ENCODE data around the gene OSBPL6.

Gene OSBPL6

DNA sequence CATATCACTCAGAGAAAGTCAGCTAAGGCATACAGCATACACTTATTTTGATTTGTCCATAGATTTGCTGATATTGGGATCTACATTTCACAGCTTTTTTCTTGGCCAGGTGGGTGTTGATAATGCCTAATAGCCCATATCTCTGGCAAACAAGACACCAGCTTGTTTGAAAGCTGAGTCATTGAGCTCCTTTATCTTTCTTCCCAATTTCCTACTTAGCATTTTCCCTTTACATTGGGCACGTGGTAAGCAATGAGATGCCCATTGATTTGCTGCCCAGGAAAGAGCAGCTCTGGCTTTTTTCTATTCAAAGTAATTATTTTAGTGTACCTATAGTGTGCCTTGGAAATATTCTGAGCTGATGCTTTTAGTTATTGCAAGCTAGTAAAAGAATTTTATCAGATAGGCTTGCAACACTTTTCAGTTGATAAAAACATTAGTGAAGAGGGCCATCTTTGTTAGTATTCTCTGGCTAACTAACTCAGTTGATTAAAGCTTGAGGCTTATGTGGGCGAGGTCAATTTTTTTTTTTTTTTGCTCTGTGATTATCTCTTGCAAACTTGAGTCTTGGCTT, 79.6 kb downstream of the OSBPL6 start:
- DNase-seq, result no peak

DNA sequence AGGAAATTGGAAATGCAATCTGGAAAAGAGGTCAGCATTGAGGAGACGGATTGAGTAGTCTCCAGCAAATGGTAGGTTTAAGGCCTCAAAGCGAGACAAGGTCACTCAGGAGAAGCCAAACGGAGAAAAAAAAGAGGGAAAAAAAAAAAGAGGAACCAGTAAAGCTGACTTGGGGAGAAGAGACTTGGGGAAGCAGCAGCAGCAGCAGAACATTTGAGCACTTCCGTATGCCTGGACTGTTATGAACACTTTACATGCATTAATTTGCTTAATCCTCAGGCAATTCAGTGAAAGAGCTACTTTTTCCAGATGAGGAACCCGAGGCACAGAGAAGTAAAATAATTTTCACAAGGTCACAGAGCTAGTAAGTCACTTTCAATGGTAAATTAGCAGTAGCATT, 81.3 kb downstream of the OSBPL6 start:
- DNase-seq, result no peak

DNA sequence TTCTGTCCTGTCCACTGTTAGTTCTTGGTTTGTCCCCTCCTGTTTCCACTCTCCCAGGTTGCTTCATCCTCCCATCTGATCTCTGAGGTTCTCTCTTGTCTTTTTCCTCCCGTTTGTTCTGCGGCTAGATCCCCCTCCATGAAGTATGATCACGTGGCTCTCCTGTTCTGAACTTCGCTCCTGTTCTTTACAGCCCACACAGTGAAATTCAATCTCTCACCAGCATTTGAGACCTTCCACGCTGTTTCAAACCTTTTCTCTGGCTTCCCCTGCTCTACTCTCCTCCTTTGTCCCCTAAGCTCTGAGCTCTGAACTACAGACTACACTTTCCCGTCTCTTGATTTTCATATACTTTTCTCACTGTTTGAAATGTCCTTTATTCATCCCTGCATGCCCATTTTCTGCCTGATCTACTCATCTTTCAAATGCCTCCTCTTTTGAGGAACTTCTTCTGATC, 83.5 kb downstream of the OSBPL6 start:
- DNase-seq, result no peak

DNA sequence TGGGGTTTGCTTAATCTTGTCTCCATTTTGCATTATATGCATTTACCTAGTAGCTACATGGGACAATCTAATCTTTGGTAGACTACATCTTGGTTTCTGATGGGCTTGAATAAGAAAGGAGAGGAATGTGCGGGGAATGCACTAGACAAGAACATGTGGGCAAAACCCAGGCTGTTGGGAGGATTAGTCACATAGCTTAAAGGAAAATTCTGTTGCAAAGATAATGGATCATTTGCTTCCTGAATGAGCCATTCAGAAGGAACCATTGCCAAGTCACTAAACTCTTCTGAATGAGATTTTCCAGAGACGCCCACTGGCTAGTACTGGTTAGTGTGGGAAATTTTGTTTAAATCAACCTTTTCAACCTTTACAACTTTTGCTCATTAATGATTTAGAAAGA, 84.8 kb downstream of the OSBPL6 start:
- peak; percentile 92 for DNase-seq

DNA sequence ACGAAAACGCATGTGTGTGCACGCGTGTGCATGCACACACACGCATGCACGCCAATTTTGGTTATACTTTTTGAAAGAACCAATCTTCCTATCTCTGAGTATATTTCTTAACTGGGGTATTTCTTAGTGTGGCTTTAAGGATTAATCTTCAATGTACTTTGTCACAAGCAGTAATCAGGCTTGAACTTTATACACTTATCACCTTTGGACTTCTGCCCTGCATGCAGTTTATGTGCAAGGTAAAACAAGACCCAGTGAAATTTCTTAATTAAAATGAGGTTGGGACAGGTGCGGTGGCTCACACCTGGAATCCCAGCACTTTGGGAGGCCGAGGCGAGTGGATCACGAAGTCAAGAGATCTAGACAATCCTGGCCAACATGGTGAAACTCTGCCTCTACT, 85.3 kb downstream of the OSBPL6 start:
- DNase-seq, result no peak

DNA sequence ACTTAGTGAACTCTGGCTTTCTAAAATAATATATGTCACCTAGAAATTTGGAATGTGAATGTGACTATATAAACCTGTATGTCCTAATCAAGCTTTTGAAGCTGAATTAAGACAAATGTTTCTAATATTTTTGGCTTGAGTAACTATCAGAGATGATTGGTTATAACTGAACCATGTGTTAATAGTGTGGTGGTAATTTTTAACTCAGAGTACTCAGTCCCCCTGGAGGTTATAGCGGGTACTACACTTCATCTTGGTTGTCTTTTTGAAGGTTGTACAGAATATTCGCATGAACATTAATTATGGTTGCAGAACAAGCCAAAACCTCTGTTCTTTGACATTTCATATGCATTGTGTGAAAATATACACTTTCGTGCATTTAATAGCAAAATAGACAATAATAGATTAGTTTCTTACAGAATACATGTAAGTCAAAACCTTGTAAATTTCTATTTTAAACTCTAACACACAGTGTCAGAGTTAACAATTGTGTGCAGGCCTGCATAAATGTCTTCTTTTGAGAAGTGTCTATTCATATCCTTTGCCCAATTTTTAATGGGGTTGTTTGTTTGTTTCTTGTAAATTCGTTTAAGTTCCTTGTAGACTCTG, 86.0 kb downstream of the OSBPL6 start:
- DNase-seq, result peak; percentile 66

DNA sequence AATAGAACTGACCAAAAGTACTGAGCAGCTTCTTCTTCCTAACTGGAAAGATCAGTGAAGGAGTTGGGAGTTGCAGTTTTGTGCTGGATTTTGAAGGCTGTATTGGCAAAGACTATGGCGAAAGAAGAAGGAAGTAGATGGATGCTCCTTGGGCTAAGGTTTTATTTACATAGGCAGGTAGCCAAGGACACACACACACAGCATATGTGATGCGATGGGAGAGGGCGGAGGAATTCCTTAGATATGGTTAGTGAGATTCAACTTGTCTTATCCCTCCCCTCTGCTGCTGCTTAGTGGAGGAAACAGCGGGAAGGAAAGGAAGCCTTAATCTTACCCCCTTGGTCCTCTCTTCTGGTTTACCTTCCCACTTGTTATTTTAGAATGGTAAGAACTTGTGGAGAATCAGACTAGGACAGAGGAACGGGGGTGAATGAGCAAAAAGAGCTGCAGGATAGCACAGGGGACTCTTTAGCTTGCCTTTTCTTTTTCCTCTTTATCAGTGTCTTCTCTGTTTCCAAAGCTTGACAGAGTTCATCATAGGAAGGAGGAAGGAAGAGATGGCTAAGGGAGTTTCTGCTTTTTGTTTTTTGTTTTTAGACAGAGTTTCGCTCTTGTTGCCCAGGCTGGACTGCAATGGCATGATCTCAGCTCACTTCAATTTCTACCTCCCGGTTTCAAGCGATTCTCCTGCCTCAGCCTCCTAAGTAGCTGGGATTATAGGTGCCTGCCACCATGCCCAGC, 87.9 kb downstream of the OSBPL6 start:
- DNase-seq, result peak; percentile 57

DNA sequence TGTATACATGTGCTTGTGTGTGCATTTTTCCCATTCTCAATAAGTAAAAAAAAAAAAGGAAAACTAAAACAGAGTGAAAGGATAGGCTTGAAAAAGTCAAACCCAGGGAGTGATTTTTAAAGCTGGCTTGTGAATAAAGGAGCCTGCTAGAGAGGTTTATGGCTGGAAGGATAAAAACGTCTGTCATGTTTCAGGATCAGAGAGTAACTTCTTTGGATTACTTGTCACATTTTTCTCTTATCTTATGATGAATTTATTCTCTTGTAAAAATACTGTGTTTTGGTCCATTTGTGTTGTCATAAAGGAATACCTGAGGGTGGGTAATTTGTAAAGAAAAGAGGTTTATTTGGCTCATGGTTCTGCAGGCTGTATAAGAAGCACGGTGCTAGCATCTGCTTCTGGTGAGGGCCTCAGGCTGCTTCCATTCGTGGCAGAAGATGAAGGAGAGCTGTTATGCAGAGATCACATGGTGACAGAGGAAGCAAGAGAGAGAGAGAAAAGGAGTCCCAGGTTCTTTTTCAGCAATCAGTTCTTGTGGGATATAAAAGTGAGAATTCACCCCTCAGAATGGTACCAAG, 89.1 kb downstream of the OSBPL6 start:
- no peak for DNase-seq

DNA sequence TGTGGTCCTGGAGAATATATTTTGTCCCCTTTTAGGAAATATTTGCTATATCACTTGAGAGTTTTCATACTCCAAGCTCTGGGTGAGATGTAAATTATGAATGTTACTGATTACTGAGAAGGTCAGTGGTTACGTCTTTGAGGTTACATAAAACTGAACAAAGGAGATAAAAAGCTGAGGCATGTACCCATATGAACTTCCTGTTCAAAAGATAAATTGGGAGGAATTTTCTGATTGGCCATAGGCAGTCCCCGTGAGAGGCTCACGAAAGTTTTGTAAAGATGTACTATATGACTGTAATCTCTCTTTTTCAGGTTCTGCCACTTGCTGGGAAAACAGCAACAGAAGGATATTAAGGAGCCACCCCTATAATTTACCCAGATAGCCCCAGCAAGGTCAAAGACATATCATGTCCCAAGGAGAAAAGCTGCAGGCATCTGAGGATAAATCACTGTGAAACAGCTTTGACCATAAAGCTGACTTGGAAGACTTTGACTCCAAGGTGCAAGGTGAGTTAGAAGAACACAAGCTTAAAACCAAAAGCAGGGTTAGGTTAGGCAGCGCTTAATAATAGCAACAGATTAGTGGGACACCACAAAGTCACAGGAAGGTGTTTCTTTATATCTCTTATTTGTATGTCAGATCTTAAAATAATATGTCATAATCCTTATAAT, 90.4 kb downstream of the OSBPL6 start:
- no peak for DNase-seq

DNA sequence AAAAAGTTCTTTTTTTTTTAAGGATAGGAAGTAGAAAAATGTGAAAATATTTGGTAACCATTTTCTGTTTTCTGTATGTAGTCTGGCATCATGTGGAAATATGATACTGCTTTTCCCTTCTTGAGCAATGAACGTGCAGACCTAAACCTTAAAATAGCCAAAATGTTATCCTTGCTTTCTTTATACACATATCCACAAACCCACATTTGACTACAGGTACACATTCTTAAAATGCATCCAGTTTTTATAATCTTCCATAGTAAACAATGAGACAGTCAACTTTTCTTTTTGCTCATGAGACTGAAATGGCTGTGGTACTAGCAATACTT, 90.9 kb downstream of the OSBPL6 start:
- DNase-seq, result no peak

DNA sequence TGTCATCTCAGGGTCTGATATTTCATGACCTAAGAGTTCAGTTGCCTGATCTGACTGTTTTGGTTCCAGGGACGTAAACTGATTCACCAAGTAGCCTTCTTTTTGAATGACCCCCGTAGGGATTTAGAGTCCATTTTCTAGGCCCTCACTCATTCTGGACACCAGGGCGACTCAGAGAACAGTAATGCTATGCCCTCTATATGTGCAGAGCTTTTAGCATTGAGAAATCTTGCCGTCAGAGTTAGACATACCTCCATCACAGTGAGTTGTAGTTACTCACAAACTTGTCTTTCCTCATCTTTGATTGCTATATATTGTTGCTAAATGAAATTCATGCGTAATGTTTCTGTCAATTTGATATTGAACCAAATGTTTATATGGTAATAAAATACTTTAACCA, 92.3 kb downstream of the OSBPL6 start:
- DNase-seq, result no peak

DNA sequence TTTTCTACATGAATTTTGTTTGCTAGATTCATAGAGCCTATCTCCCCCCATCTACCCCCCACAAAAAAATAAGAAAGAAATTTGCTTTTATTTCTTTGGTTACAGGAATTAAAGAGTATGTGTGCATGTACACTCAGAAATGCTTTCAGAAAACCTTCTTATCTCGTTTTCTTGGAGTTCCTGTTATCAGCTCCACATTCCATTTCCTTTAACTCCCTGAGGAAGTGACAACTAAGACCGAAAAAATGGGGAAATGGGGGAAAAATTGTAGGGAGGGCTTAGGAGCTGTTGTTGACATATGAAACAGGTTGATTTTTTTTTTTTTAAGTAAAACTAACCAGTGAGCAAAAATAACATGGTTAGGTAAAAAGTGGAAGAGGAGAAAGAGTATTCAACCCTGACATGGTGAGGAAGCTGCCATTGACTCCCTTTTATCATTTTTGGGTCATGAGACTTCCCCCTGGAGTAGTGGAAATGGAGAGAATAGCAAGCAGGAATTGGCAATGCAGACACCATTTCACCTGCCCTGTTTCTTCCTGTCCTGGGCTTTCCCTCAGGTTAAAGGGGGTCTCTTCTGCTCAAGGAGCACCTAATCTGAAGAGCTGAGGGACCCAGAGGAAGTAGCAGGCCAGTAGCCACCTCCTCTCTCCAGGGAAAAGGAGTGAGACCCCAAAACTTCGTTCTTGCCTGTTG, 93.5 kb downstream of the OSBPL6 start:
- no peak for DNase-seq

DNA sequence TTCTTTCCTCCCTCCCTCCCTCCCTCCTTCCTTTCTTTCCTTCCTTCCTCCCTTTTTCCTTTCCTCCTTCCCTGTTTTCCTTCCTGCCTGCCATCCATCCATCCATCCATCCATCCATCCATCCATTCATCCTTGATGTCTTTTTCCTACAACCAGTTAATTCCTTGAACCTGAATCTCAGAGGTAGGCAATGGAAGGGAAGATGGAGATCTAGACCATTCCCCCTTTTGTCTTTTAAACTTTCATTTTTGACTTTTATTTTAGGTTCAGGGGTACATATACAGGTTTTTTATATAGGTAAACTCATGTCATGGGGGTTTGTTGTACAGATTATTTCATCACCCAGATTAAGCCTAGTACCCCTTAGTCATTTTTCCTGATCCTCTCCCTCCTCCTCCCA, 97.4 kb downstream of the OSBPL6 start:
- DNase-seq, result no peak

DNA sequence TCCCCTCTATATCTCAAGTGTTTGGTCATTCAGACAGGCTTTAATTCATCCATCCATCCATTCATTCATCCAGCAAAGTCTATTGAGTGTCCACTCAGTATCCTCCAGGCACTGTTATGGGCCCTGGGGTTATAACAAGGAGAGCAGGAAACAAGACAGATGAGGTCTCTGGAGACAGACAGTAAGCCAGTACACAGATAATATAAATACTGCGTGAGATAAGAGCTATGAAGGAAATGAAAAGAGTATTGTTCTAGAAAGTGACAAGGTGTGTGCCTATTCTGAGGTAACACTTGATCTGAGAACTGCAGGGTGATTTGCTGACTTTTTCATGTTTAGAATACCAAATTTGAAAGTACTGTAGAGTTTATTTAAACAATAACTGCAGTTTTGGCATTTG, 98.3 kb downstream of the OSBPL6 start:
- no peak for DNase-seq

DNA sequence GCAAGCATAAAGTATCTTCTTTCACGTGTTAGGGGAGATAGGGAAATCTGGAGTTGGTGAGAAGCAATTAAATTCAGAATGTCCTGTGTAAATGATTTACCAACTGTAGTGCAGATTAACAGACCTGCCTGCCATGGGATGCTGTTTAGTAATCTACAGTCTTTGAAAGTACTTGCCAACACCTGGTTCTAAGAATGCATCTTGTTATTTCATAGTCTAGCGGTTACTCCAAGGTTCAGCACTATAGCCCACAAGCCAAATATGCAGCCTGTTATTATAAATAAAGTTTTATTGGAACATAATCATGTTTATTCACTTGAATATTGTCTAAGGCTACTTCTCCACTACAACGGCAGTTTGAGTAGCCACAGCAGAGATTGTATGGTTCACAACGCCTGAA, 100.8 kb downstream of the OSBPL6 start:
- DNase-seq, result no peak

DNA sequence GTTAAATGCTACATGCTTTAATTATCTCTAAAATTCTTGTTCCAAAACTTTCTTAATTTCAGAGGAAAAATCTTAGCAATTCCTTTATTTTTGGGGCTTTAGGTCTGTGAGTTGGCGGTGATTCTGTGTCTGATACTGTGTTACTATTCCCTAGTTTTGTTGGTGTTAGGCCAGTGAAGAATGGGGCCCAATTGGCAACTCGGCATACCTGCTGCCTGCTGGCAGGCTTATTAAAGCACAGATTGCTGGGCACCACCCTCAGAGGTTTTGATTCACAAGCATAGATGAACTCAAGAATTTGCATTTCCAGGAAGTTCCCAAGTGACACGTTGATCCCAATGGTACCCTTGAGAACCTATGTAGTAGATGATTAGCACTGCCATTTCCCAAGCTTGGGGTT, 101.6 kb downstream of the OSBPL6 start:
- DNase-seq, result no peak

DNA sequence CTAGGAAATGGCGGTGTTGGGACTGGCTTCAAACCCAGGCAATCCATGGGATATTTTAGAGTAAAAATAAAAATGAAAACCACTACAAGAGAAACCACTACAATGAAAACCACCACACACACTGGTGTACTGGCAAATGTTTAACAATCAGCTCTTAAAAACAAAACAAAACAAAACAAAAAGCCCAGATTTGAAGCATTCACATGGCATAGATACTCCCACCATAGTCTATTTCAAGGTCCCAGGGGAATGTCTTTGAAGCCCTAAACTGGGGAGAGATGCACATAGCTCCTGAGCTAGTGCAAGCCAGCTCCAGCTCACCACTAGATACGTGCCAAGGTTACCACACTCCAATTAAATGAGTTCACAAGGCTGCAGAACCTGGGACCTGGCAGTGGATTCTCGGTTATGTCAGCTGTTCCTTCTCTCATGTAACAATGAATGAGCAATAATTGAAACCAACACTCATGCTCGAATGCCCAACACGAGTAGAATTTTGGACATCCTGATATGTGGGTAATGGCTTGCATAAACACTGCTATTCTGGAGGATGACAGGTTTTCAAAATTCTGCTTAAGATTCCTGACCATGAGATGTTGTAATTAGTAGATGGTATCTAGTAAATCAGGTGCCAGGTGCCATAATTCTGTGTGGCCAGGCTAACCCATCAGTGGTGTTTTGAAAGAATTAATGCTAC, 102.2 kb downstream of the OSBPL6 start:
- no peak for DNase-seq

DNA sequence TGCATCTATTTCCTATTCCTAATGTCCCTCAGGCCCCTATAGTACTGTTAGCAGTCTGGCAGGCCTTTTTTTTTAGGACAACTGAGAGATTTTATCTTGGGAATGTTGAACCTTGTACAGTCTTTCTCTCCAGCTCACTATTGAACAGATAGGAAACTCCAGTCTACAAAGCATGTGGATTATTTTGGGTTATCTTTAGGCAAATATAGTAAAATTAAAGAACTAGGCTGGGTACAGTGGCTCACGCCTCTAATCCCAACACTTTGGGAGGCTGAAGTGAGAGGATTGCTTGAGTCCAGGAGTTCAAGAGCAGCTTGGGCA, 102.7 kb downstream of the OSBPL6 start:
- DNase-seq, result no peak

DNA sequence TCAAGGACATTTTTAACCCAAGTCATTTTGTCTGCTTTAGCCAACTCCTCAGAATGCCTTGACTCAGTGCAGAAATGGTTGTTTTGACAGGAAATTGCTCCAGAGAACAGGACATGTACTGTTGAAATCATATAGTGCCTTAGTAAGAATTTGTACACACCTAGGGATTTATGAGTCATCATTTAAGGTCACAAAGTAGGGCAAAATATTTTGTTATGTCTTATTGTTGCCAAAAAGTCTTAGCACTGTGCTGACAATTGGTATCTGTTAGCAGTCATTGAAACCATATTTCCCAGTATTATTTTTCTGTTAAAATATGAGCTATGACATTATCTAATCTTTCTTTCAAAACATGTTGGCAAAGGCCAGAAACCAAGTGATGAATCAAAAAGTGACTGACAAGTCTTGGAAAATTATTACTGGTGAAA, 104.5 kb downstream of the OSBPL6 start:
- peak; percentile 76 for DNase-seq

DNA sequence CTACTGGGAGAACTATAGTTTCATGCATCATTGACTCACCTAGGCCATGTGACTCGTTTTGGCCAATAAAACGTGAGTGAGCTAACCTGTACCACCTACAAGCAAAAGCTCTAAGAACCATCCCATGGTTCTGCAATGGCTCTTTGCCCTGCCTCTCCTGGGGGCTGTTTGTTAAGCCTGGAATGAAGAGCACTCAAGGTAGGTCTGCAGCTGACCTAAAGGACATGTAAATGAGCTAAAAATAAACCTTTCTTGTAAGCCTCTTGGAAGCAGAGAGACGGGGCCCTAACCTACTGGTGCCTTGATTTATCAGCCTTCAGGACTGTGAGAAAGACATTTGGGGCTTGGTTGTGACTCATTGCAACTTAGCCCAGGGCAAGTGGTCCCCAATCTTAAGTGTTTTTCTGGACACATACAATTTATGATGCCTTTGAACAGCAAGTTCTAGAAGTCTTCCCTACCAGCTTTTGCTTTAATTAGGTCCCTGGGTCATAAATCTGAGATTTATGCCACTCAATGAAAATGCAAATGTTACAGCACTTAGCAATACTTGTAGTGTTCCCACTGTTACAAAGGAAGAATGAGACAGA, 107.4 kb downstream of the OSBPL6 start:
- no peak for DNase-seq

DNA sequence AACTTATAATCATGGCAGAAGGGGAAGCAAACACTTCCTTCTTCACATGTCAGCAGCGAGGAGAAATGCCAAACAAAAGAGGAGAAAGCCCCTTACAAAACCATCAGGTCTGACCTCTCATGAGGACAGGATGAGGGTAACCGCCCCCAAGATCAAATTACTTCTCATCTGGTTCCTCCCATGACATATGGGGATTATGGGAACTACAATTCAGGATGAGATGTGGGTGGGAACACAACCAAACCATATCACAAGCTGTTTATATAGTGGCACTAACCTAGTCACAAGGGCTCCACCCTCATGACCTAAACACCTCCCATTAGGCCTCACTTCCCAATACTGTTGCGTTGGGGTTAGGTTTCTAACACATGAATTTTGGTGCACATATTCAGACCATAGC, 110.0 kb downstream of the OSBPL6 start:
- no peak for DNase-seq
